Erythroblast (primary cell): ENCODE results near the gene TACC3.

Source experiments
- GATA1 ChIP-seq: IDR thresholded peaks from 2 replicates; pipeline ENCODE4 v1.6.1; 2011; ENCODE audit warnings: low read depth, mild to moderate bottlenecking, control low read depth, low read length, moderate library complexity
- POLR2A ChIP-seq: IDR thresholded peaks from 2 replicates; pipeline ENCODE4 v1.6.1; 2011; ENCODE audit warnings: mild to moderate bottlenecking, low read length

- TF ChIP-seq POLR2A: no peak
- no peak for TF ChIP-seq GATA1
Measured at GRCh38 chr4:1759818-1760223, 38.5 kb downstream of the TACC3 start.
